ENCODE data around the gene DHRS2.
"Not testable (repeated sequence)": the region's sequence is repeated elsewhere in the genome, so short reads cannot be mapped to it uniquely, and the experiment has no call there.

The DHRS2 gene

DNA sequence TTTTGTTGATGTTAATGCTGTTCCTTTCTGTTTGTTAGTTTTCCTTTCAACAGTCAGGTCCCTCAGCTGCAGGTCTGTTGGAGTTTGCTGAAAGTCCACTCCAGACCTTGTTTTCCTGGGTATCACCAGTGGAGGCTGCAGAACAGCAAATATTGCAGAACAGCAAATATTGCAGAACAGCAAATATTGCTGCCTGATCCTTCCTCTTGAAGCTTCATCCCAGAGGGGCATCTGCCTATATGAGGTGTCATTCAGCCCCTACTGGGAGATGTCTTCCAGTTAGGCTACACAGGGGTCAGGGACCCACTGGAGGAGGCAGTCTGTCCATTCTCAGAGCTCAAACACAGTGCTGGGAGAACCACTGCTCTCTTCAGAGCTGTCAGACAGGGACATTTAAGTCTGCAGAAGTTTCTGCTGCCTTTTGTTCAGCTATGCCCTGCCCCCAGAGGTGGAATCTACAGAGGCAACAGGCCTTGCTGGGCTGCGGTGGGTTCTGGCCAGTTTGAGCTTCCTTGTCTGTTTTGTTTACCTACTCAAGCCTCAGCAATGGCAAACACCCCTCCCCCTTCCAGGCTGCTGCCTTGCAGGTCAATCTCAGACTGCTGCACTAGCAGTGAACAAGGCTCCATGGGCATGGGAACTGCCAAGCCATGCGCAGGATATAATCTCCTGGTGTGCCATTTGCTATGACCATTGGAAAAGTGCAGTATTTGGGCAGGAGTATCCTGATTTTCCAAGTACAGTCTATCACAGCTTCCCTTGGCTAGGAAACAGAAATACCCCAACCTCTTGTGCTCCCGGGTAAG lies 53.7 kb downstream of the DHRS2 start:
- in situ Hi-C loops (cut with MboI; ENCODE audit: low sequenced_read_pairs), result not testable (repeated sequence)

DNA sequence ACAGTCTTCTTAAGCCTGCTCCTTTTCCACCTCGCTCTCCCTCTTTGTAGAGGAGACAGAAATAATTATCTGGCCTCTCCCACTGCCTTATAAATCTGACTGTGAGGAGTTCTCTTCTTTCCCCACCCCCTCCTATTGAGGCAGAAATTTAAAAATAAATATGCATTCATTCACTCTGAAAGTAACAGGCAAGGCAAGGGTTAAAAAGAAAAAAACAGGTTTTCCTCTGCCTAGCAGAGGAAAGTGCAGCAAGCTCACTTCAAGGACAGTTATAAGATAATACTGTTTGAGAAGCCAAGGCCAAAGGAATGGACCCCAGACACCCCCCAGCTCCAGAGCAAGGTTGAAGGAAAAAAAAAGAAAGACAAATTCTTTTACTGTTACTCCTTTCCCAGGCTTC lies 56.3 kb downstream of the DHRS2 start:
- in situ Hi-C loops (cut with MboI; ENCODE audit: low sequenced_read_pairs), result no loop called here

DNA sequence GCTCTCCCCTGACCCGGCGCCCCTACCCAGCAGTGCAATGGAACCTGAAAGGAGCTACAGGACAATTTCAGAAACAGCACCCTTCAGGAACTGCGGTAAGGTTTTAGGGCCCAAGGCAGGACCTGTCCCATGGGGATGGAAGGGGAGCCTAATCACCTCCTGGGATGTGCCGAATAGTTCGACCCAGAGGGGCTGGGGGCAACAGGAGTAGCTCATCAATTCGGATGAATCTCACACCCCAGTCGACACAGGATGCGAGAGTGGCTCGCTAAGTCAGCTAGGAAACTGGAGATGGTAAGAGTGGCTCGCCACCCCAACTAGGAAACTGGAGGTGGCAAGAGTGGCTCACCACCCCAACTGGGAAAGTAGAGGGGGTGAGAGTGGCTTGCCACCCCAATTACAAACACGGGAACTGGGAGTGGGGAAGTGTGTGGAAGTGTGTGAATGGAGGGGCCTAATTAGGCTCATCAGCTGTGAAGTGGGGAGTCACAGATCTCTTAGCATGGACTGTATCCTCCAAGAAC lies 57.1 kb downstream of the DHRS2 start:
- in situ Hi-C loops (cut with MboI; ENCODE audit: low sequenced_read_pairs), result no loop called here

DNA sequence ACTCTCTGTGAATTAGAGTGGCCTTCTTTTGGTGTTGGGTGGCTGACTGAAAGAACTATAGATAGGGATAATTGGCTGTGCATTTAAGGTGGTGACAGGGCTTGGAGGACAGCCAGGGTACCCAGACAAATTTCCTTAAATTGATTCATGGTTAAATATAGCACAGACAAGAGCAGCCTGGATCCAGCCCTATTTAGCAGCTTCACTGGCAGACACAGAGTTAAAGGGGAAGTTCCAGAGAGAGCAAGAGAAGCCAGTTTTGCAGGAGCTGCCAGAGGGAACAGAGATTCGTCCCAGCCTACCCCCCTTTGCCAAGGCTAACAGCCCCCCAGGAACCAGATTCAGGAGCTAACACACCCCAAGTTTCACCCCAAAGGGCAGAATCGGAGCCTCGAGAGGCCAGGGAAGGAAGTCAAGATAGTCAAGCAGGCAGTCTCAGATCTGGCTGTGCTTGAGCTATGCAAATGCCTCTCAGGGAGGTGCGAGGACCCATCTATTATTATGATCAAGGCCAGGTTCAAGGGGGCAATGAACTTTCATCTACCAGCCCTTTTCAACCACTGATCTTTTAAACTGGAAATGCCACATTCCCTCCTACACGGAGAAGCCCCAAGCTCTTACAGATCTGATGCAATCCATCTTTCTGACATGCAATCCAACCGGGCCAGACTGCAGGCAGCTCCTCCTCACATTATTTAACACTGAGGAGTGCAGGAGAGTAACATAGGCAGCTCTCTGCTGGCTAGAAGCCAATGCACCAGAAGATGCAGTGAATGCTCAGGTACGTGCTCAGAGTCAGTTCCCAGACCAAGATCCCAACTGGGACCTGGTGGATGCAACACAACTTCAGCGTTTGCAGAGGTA lies 58.2 kb downstream of the DHRS2 start:
- in situ Hi-C loops (cut with MboI; ENCODE audit: low sequenced_read_pairs), result no loop called here

Data from HL-60/S4 treated with phorbol 12-myristate 13-acetate at 8.2 ng/mL for 4 days and 3 days (cell line).